HEK293 (cell line): Measurements from ENCODE around the gene LONRF2.

ENCODE experiments used
- CTCF ChIA-PET: fragments of 350-600 bp; formaldehyde crosslinking; extraction: SDS; loops from one replicate; lab custom pipeline; 2021; ENCODE audit warnings: antibody characterized with exemption; lab: Yijun Ruan, JAX
- POLR2A ChIA-PET: fragments of 300-600 bp; formaldehyde crosslinking; extraction: SDS; loops from one replicate; lab custom pipeline; 2020; ENCODE audit warnings: antibody characterized with exemption, inconsistent platforms; lab: Yijun Ruan, JAX
- H3K27ac ChIP-seq: fragments of 200-500 bp; sonication (Bioruptor generic); 2 replicates; pipeline ENCODE4 v1.5.1; 2014; ENCODE audit warnings: low read depth, low read length, control low read depth, inconsistent platforms; ENCODE audit errors: extremely low read depth
- H3K36me3 ChIP-seq, 2 experiments: fragments of 200-500 bp in 1 of 2; sonication (Bioruptor generic) in 1 of 2; 1 replicate in 1 of 2; 2 replicates in 1 of 2; pipeline ENCODE4 v1.5.1; 2014 to 2017; ENCODE audit warnings: inconsistent platforms in 2 of 2, low read length in 2 of 2; ENCODE audit not compliant: control insufficient read depth in 2 of 2, insufficient read depth in 1 of 2
- H3K4me1 ChIP-seq: fragments of 200-500 bp; sonication (Bioruptor generic); 2 replicates; pipeline ENCODE4 v1.5.1; 2014; ENCODE audit warnings: mild to moderate bottlenecking, low read length, inconsistent platforms; ENCODE audit not compliant: control insufficient read depth, insufficient read depth
- H3K4me3 ChIP-seq: 2 replicates; pipeline ENCODE4 v1.5.1; 2011; ENCODE audit warnings: low read depth, mild to moderate bottlenecking, control low read depth, low read length, moderate library complexity
- H3K9me3 ChIP-seq: fragments of 200-500 bp; sonication (Bioruptor generic); 2 replicates; pipeline ENCODE4 v1.5.1; 2014; ENCODE audit warnings: low read depth, low read length, inconsistent platforms; ENCODE audit not compliant: control insufficient read depth, insufficient read depth
- GLI2 ChIP-seq: fragments of 450-650 bp; formaldehyde crosslinking; IDR thresholded peaks from 2 replicates; pipeline ENCODE4; 2017; ENCODE audit warnings: missing biosample characterization, missing genetic modification characterization, low read depth, borderline replicate concordance
- KLF1 ChIP-seq: fragments of 450-650 bp; formaldehyde crosslinking; IDR thresholded peaks from 2 replicates; pipeline ENCODE4 v1.5.1; 2016; ENCODE audit warnings: missing biosample characterization, missing genetic modification characterization
- MZF1 ChIP-seq: fragments of 450-650 bp; formaldehyde crosslinking; IDR thresholded peaks from 2 replicates; pipeline ENCODE4 v1.5.1; 2017; ENCODE audit warnings: missing biosample characterization, missing genetic modification characterization, borderline replicate concordance
- PBX3 ChIP-seq: sonication (generic); formaldehyde crosslinking; IDR thresholded peaks from 2 replicates; pipeline ENCODE4 v1.8.1; 2022; ENCODE audit warnings: mild to moderate bottlenecking, moderate library complexity, missing genetic modification reagents
- SCRT2 ChIP-seq: fragments of 450-650 bp; formaldehyde crosslinking; IDR thresholded peaks from 2 replicates; pipeline ENCODE4 v1.5.1; 2016; ENCODE audit warnings: missing biosample characterization, missing genetic modification characterization
- SETDB1 ChIP-seq: IDR thresholded peaks from one replicate; pipeline ENCODE4 v1.6.1; 2017; ENCODE audit warnings: mild to moderate bottlenecking, low read length, moderate library complexity, mixed read lengths; ENCODE audit not compliant: insufficient read length
- SP7 ChIP-seq: fragments of 450-650 bp; formaldehyde crosslinking; IDR thresholded peaks from 2 replicates; pipeline ENCODE4 v1.5.1; 2016; ENCODE audit warnings: missing biosample characterization, missing genetic modification characterization
- ZBTB11 ChIP-seq: fragments of 450-650 bp; formaldehyde crosslinking; conservative IDR thresholded peaks from 2 replicates; pipeline ENCODE4 v1.5.1; 2016; ENCODE audit warnings: low read depth, missing biosample characterization, missing genetic modification characterization
- ZBTB26 ChIP-seq: fragments of 450-650 bp; formaldehyde crosslinking; optimal IDR thresholded peaks from 2 replicates; pipeline ENCODE3; 2016; ENCODE audit warnings: missing biosample characterization, mild to moderate bottlenecking, missing genetic modification characterization
- ZBTB44 ChIP-seq: fragments of 450-650 bp; IDR thresholded peaks from 2 replicates; pipeline ENCODE4 v1.5.1; 2018; ENCODE audit warnings: missing biosample characterization, mild to moderate bottlenecking, missing genetic modification characterization
- ZNF184 ChIP-seq: fragments of 450-650 bp; IDR thresholded peaks from 2 replicates; pipeline ENCODE4 v1.5.1; 2018; ENCODE audit warnings: missing biosample characterization, mild to moderate bottlenecking, missing genetic modification characterization
- ZNF223 ChIP-seq: fragments of 450-650 bp; formaldehyde crosslinking; IDR thresholded peaks from 2 replicates; pipeline ENCODE4 v1.5.1; 2016; ENCODE audit warnings: missing biosample characterization, missing genetic modification characterization
- ZNF26 ChIP-seq: fragments of 450-650 bp; formaldehyde crosslinking; IDR thresholded peaks from 2 replicates; pipeline ENCODE4 v1.5.1; 2016; ENCODE audit warnings: missing biosample characterization, missing genetic modification characterization
- ZNF274 ChIP-seq, 2 experiments: fragments of 200-500 bp in 1 of 2; fragments of 450-650 bp in 1 of 2; sonication (Bioruptor generic) in 1 of 2; formaldehyde crosslinking in 1 of 2; IDR thresholded peaks; 2 replicates each; pipeline versions ENCODE4 v1.5.1 to v1.6.1; 2014 to 2016; ENCODE audit warnings: borderline replicate concordance in 1 of 2, inconsistent platforms in 1 of 2, low read length in 1 of 2, missing biosample characterization in 1 of 2, missing genetic modification characterization in 1 of 2
- ZNF354C ChIP-seq: fragments of 450-650 bp; formaldehyde crosslinking; IDR thresholded peaks from 2 replicates; pipeline ENCODE4 v1.5.1; 2016; ENCODE audit warnings: missing biosample characterization, missing genetic modification characterization, low read depth, borderline replicate concordance
- ZNF362 ChIP-seq: fragments of 450-650 bp; formaldehyde crosslinking; IDR thresholded peaks from 2 replicates; pipeline ENCODE4 v1.5.1; 2016; ENCODE audit warnings: missing biosample characterization, missing genetic modification characterization
- ZNF433 ChIP-seq: fragments of 450-650 bp; formaldehyde crosslinking; IDR thresholded peaks from 2 replicates; pipeline ENCODE4 v1.5.1; 2016; ENCODE audit warnings: missing biosample characterization, missing genetic modification characterization, low read depth
- ZNF510 ChIP-seq: fragments of 450-650 bp; formaldehyde crosslinking; IDR thresholded peaks from 2 replicates; pipeline ENCODE4 v1.5.1; 2018; ENCODE audit warnings: mild to moderate bottlenecking, missing genetic modification characterization, missing biosample characterization; ENCODE audit not compliant: insufficient replicate concordance
- ZNF514 ChIP-seq: fragments of 450-650 bp; formaldehyde crosslinking; IDR thresholded peaks from 2 replicates; pipeline ENCODE4 v1.5.1; 2016; ENCODE audit warnings: missing biosample characterization, missing genetic modification characterization
- ZNF544 ChIP-seq: fragments of 450-650 bp; formaldehyde crosslinking; IDR thresholded peaks from 2 replicates; pipeline ENCODE4 v1.5.0; 2017; ENCODE audit warnings: missing biosample characterization, missing genetic modification characterization
- ZNF549 ChIP-seq: fragments of 450-650 bp; IDR thresholded peaks from 2 replicates; pipeline ENCODE4 v1.5.1; 2018; ENCODE audit warnings: missing biosample characterization, missing genetic modification characterization, mild to moderate bottlenecking, inconsistent platforms, moderate library complexity
- ZNF658 ChIP-seq: fragments of 450-650 bp; formaldehyde crosslinking; IDR thresholded peaks from 2 replicates; pipeline ENCODE4; 2016; ENCODE audit warnings: missing biosample characterization, missing genetic modification characterization
- ZNF670 ChIP-seq: fragments of 450-650 bp; formaldehyde crosslinking; IDR thresholded peaks from 2 replicates; pipeline ENCODE4 v1.5.1; 2016; ENCODE audit warnings: missing biosample characterization, missing genetic modification characterization, low read depth
- ZNF785 ChIP-seq: fragments of 450-650 bp; formaldehyde crosslinking; IDR thresholded peaks from 2 replicates; pipeline ENCODE4 v1.5.1; 2016; ENCODE audit warnings: missing biosample characterization, missing genetic modification characterization

The LONRF2 gene

GRCh38 chr2:100302585-100302892 lies 19.8 kb downstream of the LONRF2 start:
- Histone ChIP-seq H3K27ac (no peak overlapping the region), H3K4me1 (no peaks in the 10 kb centered on the region)
- POLR2A ChIA-PET = interaction anchor here (1.1 kb wide), 1 partner anchor 10 kb away, joined by 5 read pairs; no protein-coding TSS in a partner anchor
- TF ChIP-seq ZNF670 = no peak
- TF ChIP-seq ZNF544 (tag by site-specific recombination) = no peak
- TF ChIP-seq ZNF785 (tag by site-specific recombination) = no peak
- no peak for TF ChIP-seq SCRT2 (tag by site-specific recombination)
- TF ChIP-seq ZNF510 = no peak
- TF ChIP-seq ZNF274 (IDR thresholded peaks at IDR 0.05; ENCODE audit: low read length) = no peak
- no peak for TF ChIP-seq ZNF274 (tag by site-specific recombination; IDR thresholded peaks at IDR 0.05; ENCODE audit: borderline replicate concordance)
- no peak for TF ChIP-seq MZF1 (tag by site-specific recombination)
- no peak for TF ChIP-seq ZNF354C
- TF ChIP-seq, all 188 proteins: peak for 0
- H3K36me3 ChIP-seq = peaks cover 55 to 89% of the 10 kb centered on the region in 2 experiments
- no peak overlapping the region for H3K4me3 ChIP-seq
- no peaks in the 10 kb centered on the region for H3K9me3 ChIP-seq
- CTCF ChIA-PET = no interaction called here

- CTCF ChIA-PET = interaction anchor here (0.5 kb wide), 1 partner anchor 949 kb away, joined by 4 read pairs; no protein-coding TSS in a partner anchor
- POLR2A ChIA-PET = interaction anchor here (1.1 kb wide), 1 partner anchor 10 kb away, joined by 5 read pairs; no protein-coding TSS in a partner anchor
- Histone ChIP-seq H3K36me3 (peaks cover 56 to 88% of the 10 kb centered on the region in 2 experiments), H3K9me3 (no peaks in the 10 kb centered on the region), H3K27ac (no peak overlapping the region), H3K4me3 (no peak overlapping the region), H3K4me1 (no peaks in the 10 kb centered on the region)
- TF ChIP-seq ZNF362 = no peak
- no peak for TF ChIP-seq PBX3 (CRISPR knock-in tag)
- TF ChIP-seq ZNF223 (tag by site-specific recombination) = no peak
- TF ChIP-seq ZNF658 (tag by site-specific recombination) = no peak
- no peak for TF ChIP-seq ZNF26 (tag by site-specific recombination)
- TF ChIP-seq ZNF514 (tag by site-specific recombination) = no peak
- TF ChIP-seq SCRT2 (tag by site-specific recombination) = no peak
- TF ChIP-seq ZNF549 (tag by site-specific recombination) = no peak
- TF ChIP-seq ZBTB26 = no peak
- TF ChIP-seq KLF1 = no peak
- no peak for TF ChIP-seq GLI2 (tag by site-specific recombination)
- TF ChIP-seq ZBTB44 (tag by site-specific recombination) = no peak
- TF ChIP-seq ZNF184 (tag by site-specific recombination) = no peak
- TF ChIP-seq SP7 (tag by site-specific recombination) = no peak
- TF ChIP-seq ZBTB11 (tag by site-specific recombination) = no peak
- TF ChIP-seq ZNF433 (tag by site-specific recombination) = no peak
- no peak for TF ChIP-seq SETDB1
These were observed 20.3 kb downstream of the LONRF2 start for GRCh38 chr2:100301881-100302584.
